UCSD-AML1 (cell line): ENCODE results near the gene CRYGD.
"Not testable (repeated sequence)": the region's sequence is repeated elsewhere in the genome, so short reads cannot be mapped to it uniquely, and the experiment has no call there.

Experiments
- DNase-seq: peaks from one replicate; lab custom pipeline; 2025; ENCODE audit not compliant: unreplicated experiment; lab: John Stamatoyannopoulos, UW

CRYGD gene

DNA sequence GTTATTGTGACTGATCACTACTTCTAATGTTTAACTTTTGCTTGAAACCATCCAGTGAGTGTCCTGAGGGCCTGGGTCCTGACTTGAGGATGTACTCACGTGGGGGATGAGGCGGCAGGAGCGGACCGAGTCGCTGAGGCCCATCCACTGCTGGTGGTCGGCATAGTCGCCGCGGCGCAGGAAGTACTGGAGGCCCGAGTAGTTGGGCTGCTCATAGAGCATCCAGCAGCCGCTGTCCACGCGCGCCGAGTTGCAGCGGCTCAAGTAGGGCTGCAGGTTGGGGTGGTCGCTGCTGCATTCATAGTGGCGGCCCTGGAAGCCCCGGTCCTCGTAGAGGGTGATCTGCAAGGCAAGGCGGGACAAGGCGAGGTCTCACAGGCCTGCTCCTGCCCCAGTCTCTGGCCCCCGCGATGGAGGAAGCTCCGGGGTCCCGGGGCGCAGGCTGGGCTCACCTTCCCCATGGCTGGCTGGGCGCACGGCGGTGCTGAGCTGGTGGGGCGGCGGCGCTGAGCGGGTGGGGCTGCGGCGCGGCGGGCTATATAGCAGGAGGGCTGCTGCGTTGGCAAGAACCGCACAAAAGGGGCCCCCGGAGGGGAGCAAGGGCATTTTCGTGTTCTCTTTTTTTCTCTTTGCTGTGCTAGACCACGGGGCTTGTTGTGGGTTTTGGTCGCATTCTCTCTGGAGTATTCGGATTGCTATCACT is at the start of gene CRYGD:
CRYGD (minus strand) TSS at position 512 of the 703 bp plus-strand sequence; CDS start at position 461, 51 bp downstream.
- not testable (repeated sequence) for DNase-seq

DNA sequence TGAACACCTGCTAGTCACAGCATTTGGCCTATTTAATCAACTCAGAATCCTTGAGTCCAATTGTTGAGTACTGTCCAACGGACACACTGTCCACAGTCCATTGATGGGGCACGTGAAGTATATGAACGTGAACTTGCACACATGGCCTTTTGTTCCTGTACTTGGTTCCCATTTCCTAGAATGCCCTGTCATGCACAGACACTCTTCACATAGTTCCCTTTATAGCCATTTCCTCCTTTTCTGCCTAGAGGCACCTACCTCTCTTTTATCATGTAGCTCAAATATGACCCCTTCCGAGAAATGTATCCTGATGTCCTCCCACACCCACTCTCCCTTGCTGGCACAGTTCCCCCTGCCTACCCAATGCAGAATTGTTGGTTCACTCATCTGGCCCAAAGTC is 47.8 kb upstream of the CRYGD start:
- DNase-seq = peak; percentile 61

DNA sequence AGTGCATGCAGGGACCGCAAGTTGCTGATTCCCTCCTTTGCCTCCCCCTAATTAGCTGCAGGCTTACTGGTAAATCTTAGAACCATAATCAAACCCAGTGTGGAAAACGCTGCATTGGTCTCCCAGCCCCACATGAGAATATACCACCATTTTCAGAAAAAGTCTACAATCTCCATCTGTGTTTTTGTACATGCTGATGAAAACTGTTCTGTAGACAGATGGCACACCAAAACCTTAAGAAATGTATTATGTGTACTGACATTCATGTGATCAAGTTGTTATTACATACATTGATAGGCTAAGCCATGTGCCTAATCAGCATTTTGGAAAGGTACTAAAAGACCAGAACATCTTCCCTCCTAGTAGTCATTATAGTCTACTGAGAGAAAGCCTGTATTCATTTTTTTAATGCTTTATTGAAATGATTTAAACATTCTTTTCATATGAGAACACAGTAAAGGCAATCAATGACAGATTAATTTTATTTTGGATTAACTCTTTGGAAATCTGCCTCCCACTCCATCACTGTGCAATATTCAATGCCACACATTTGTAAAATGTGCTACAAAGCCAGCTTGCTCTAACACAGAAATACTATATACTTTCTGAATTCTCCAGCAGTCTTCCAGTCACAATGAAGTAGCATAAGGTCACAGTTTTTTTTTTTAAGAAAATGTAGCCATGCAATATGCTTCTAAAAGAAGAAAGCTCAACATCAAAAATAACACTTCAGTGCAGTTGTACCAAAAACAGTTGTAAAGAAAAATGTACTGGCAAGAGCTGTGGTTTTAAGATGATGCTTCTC is 40.8 kb upstream of the CRYGD start:
- no peak for DNase-seq

DNA sequence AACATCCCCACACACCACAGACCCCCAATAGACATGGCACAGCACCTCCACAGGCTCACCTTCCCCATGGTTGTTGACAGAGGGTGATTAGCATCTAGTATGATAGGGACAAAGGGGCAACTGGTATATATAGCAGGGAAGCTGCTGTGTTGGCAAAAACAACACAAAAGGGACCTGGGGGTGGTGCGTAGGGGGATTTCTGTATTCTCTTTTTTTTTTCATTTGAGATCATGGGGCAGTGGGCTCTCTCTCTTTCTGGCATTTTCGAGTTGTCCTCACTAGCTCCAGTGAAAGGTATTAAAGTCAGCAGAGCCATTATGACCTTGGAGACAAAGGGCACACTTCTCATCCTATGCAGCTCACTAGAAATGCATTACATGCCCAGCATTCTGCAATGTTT is 39.2 kb upstream of the CRYGD start, which contains the start of gene CRYGA:
CRYGA (minus strand) TSS at position 101 of the 400 bp plus-strand sequence; CDS start at position 68, 33 bp downstream.
- DNase-seq = no peak

DNA sequence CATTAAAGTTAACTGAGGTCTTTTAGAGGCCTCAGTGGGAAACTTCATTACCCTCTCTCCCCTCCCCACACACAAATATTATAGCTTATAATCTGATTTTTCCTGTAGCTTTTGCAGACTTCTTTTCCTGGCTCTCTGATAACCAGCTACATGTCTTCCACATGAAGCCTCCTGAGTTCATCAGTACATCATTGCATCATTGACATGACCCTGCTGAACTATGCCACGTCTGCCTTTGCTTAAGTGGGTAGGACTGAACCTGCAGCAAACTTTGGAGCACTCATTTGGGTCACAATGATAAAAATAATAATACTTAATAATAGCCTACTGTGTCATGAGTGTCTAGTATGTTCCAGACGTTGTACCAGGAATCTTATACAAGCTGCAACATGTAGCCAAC is 32.1 kb upstream of the CRYGD start:
- DNase-seq = no peak

DNA sequence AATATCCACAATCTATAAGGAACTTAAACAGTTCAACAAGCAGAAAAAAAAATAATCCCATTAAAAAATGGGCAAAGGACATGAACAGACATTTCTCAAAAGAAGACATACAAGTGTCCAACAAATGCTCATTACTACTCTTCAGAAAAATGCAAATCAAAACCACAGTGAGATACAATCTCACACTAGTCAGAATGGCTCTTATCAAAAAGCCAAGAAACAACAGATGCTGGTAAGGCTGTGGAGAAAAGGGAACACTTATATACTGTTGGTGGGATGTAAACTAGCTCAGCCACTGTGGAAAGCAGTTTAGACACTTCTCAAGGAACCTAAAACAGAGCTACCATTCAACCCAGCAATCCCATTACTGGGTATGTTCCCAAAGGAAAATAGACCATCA is 28.8 kb upstream of the CRYGD start:
- no peak for DNase-seq

DNA sequence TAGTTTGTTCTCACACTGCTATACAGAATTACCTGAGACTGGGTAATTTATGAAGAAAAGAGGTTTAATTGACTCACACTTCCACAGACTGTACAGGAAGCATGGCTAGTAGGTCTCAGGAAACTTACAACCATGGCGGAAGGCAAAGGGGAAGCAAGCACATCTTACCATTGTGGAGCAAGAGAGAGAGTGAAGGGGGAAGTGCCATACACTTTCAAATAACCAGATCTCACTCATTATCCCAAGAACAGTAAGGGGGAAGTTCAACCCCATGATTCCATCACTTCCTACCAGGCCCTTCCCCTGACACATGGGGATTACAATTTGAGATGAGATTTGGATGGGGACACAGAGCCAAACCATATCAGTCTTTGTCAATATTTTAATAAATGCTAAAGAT is 26.6 kb upstream of the CRYGD start:
- peak; percentile 15 for DNase-seq

DNA sequence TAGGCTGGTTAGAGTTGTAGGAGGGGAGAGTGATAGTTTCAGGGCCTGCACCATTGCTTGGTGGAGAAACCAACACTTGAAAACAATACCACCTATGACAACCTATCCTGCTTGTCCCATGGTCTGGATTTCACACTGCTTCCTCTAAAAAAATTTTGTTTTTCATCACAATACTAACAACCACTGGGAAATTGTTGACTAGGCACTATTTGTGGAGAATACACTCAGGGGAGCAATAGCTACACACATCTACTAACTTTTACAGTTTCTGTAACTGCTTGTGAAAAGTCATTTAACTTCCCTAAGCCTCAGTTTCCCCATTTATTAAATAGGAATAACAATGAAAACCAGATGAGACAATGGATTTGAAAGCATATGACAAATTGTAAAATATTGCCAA is 25.8 kb upstream of the CRYGD start:
- DNase-seq = no peak

DNA sequence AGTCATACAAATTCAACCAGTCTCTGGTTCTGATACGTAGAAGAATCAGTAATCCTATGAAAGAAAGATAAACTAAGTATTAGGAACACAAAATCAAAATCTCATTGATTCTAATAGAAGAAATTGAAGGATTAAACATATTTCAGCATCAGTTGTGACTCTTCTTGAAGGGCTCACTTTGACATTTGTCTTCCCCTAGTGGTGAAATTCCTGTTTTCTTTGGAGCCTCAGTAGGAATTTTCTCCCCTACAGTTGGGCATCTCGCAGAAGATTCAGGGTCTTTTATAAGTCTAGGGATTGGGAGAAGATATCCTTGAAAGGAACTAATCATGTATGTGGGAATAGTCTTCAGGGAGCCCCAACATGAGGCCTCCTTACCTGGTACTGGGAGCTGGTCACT is 24.5 kb upstream of the CRYGD start:
- no peak for DNase-seq

DNA sequence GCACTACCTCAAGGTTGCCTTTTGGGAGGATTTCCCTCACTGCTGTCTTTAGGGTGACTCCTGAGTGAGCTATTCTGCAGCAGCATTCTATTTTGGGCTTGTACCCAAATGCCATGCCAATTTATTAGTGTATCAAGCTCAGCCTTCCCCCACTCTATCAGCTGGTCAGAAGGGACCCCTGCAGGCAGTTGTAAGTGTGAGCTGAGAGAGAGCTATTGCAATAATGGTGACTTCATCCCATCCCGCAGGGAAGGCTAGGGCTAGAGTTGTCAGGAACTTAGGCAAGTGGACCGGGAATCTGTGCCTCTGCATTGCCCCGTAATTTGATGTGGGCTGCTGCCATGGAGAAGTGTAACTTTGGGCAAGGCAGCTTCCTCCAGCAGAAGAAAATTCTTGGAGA is 23.4 kb upstream of the CRYGD start:
- DNase-seq = no peak

DNA sequence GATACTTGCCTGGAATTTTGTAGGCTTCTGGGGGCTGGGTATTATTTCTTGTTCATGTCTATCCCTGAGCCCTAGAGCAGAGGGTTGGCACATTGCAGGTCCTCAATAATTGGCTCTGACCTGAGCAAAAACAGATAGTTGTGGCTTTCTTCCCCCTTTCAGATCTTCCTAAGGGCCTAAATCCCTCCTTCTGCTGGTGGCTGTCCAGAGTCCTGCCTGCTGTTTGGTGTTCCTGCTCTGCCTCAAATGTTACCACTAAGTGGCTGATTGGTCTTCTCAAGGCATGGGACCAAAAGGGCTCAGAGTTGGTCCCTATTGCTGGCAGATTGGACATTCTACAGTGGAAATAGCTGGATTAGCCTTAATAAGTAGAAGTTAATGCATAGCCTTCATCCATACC is 22.7 kb upstream of the CRYGD start:
- no peak for DNase-seq

DNA sequence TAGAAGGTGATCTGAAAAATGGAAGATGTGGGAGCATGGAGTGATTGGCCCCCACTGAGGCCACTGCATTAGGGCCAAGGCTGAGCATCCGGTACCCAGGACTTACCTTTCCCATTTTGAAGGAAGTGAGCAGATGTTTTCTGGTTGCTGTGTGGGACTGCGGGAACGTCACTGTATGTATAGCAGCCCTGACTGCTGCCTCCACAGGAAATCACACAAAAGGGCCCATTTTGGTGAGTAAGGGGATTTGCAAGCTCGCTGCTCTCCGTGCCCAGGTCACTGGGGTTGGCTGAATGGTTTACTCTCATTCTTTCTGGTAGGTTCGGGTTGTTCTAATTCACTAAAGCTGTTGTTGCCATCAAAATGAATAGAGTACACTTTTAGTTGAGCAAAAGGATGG is 21.7 kb upstream of the CRYGD start, which contains the start of gene CRYGB:
CRYGB (minus strand) TSS at position 153 of the 400 bp plus-strand sequence; CDS start at position 115, 38 bp downstream.
- DNase-seq = no peak

DNA sequence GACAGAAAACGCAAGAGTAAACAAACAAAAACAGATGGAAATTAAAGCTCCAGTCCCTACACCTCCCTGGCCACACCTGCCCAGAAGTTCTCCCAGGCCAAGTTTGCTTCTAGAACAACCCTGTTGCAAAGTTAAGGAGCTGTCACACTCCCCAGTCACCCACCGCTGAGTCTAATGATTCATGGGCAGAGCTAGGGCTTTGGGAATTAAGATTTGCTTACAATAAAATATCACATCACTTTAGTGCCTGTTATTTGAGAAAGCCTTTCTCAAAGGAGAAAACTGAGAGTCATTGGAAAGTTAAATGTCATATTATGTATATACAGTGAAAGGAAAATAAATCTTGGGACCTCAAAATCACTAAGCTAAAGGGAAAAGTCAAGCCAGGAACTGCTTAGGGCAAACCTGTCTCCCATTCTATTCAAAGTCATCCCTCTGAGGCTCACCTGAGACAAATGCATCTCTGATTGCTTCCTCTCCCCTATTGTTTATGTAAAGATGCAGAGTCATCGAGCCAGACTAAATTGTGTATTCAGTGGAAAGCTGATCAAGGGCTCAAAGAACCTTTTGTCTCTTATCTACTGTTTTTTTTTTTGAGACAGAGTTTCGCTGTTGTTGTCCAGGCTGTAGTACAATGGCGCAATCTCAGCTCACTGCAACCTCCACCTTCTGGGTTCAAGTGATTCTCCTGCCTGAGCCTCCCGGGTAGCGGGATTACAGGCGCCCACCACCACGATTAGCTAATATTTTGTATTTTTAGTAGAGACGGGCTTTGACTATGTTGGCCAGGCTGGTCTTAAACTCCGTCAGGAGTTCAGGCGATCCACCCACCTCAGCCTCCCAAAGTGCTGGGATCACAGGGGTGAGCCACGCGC is 18.8 kb upstream of the CRYGD start:
- DNase-seq = no peak

DNA sequence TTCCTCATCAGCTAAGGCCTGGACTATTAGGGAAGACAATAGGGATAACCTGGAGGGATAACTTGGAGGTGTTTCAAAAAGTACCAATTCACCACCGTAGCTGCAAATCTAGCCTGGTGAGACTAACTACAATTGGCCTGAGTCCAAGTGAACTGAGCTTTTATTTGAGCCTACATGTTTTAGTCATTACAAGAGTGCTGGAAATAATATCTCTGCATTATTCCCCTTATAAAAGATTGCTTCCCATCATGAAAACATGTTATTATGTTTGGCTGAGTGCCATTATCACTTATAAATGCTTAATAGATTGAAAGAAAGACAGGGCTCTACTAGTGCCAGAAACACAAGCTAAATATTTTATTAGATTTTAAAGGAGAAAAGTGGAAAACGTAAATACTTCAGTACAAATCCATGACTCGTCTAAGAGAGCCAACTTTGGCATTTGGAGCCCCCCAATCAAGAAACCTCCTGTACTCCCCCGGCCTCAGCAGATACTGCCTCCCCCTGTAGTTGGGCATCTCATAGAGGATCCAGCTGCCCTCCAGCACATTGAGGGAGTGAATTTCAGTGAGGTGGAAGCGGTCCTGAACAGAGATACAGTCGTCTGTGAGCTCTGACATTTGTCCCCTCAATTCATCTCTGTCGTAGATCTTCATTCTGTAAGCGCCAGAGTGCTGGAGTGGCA is 18.1 kb upstream of the CRYGD start:
- DNase-seq = no peak

DNA sequence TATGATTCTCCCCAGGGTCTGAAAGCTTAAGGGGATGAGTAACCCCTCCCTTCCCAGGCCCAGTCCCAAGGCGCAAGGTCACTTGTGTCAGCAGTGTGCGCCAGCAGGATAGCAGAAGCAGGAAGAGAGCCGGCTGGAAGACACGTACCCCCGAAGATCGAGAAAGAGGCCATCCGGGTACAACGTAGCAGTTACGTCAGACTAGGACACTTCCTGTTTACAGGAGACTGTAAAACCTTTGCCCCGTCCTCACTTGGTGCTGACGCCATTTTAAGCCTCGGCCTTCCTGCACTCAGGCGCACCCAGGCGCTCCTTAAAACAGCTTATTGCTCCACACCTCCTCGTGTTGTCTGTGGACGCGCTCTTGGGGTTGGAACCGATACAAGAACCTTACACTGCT is 15.1 kb upstream of the CRYGD start:
- no peak for DNase-seq

DNA sequence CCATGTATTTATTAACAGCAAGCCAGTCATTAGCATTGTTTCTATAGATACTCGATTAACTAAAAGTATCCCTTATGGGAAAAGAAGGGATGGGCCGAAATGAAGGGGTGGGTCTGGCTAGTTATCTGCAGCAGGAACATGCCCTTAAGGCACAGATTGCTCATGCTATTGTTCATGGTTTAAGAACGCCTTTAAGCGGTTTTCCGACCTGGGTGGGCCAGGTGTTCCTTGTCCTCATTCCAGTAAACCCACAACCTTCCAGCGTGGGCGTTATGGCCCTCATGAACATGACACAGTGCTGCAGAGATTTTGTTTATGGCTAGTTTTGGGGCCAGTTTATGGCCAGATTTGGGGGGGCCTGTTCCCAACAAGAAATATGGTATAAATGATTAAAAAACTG is 14.0 kb upstream of the CRYGD start:
- DNase-seq = not testable (repeated sequence)

DNA sequence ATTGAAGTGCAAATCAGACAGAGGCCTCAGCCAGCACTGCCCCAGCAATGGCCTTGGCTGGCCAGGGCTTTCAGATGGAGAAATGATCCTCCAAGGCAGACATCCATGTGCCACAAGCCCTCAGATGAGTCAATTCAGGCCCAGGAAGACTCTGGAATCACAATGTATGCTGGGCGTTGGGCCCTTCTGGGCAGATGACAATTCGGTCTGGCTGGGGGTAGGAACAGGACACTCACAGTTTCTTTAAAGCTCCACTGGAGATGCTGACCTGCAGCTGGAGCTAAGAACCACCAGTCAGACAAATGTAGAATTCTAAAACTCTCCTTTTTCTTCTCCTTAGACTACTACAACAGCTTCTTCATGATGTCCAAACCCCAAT is 12.4 kb upstream of the CRYGD start:
- DNase-seq = no peak

DNA sequence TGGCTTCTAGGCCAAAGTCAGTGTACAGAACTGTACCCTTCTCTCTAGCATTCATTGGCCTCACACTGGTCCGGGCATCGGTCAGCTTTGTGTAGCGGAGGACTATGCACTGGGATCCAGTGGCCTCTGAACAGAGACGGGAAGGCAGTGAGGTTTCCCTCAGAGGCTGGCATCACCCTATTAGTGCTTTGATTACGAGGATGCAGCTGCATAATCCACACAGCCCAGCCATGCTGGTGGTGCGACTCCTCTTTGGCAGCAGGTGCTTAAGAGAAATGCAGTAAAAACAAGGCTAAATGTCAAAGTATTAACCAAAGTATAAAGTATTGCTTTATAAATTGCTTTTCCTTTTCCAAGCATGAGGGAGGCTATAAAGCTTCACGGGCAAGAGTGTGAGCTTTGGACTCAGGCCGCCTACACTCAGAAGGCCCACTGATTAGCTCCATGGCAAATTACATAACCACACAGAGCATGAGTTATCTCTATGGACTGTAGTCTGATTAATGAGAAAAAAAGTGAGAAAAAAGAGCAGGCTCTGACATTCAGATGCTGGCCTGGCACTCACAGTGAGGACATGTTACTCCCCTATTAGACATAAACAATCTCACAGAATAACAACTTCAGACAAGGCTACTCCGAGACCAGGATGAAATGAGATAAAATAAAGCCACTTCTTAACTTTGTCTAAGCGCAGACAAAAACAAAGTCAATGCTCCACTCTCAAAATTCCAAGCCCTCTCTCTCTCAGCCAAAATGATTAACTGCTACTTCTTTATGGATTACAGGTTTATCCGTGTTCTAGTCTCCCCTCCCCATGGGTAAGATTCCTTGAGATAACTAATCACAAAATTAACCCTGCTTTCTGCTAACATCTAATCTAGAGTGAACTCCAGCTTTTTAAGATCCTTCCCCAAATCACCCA is 11.7 kb upstream of the CRYGD start:
- DNase-seq = no peak

DNA sequence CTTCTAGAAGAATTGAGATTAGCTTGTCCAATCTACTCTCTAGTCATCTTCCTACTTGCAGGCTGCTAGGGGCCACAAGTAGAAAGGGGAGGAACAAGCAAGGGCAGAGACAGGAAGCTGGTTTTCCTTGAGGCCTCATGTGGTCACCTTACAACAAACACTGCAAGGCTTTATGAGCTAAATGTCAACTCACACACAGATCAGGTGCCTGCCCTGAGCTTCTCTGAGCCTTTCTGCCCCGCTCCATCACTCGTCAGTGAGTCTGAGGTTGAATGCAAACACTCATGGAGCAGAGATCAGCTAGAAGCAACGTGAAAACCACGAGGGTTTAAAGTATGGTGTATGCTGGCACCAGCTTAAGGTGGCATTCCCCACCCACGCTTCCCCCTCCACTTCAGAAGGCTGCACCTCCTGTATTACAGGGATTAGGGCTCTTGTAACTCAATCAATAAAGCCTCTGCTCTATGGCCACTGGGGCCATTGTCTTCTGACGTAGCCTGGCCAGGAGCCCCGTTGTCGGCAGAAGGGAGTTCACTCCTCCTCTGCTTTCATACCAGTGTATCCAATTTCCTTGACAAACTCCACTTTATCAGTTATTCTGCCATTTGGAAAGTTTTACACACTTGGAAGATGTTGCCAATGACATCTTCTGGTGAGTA is 10.7 kb upstream of the CRYGD start:
- peak; percentile 50 for DNase-seq
